GM12878 (cell line): Measurements from ENCODE around the gene PIK3C3. TPM values are rescaled to one million over a fixed set of nuclear protein-coding genes. Genes with fewer than 3 reads are reported as not detected.

Experiments
- ATAC-seq: fragments of 200-7000 bp; cut with Tn5 transposase; 3 replicates; pipeline ENCODE4 v1.9.1; 2020; ENCODE audit warnings: mild to moderate bottlenecking, moderate library complexity
- BruUV-seq: library from RNA; stranded (reverse); fragments of 400-500 nt; replicated peaks from 2 replicates; lab custom pipeline; 2021; lab: Mats Ljungman, UMichigan
- CTCF ChIA-PET: fragments of 300-600 bp; sonication (Branson Sonifier 250); formaldehyde crosslinking; extraction: SDS; loops from one replicate; lab custom pipeline; 2021; ENCODE audit warnings: inconsistent platforms; lab: Yijun Ruan, JAX
- POLR2A ChIA-PET: fragments of 350-600 bp; formaldehyde crosslinking; extraction: SDS; loops from one replicate; lab custom pipeline; 2021; ENCODE audit warnings: inconsistent platforms; lab: Charles Lee
- RAD21 ChIA-PET: fragments of 300-600 bp; sonication (Branson Sonifier 250); formaldehyde crosslinking; loops from one replicate; lab custom pipeline; 2023; ENCODE audit warnings: antibody characterized with exemption; ENCODE audit not compliant: unreplicated experiment; lab: Charles Lee
- SMC1A ChIA-PET: fragments of 300-600 bp; sonication (Branson Sonifier 250); formaldehyde crosslinking; loops from one replicate; lab custom pipeline; 2023; ENCODE audit not compliant: unreplicated experiment, uncharacterized antibody; lab: Charles Lee
- DNase-seq: peaks from one replicate; pipeline ENCODE4 v3.0.0-alpha.2; 2011; ENCODE audit warnings: low read depth, low spot score
- FAIRE-seq: peaks from 3 replicates; lab custom pipeline; 2011; peaks lifted over from hg19 to GRCh38; lab: Jason Lieb, UNC
- H2AFZ ChIP-seq: 2 replicates; pipeline ENCODE4 v1.6.0; 2011; ENCODE audit warnings: low read depth, low read length, control low read depth; ENCODE audit not compliant: control insufficient read depth
- H3K27ac ChIP-seq: 2 replicates; pipeline ENCODE4 v1.5.1; 2011; ENCODE audit warnings: control low read depth; ENCODE audit not compliant: control insufficient read depth, insufficient read depth
- H3K27me3 ChIP-seq, 2 experiments: replicated peaks in 1 of 2; 2 replicates each; pipeline versions ENCODE4 v1.6.0 to v1.6.1; 2011; ENCODE audit warnings: low read length in 1 of 2; ENCODE audit not compliant: control insufficient read depth in 2 of 2, insufficient read depth in 2 of 2
- H3K36me3 ChIP-seq, 2 experiments: 2 replicates each; pipeline ENCODE4 v1.5.1; 2011; ENCODE audit warnings: low read length in 1 of 2; ENCODE audit not compliant: control insufficient read depth in 2 of 2, insufficient read depth in 2 of 2
- H3K4me1 ChIP-seq: 2 replicates; pipeline ENCODE4 v1.6.1; 2011; ENCODE audit warnings: mild to moderate bottlenecking, low read length, moderate library complexity, mixed read lengths; ENCODE audit not compliant: control insufficient read depth, insufficient read depth
- H3K4me2 ChIP-seq: 2 replicates; pipeline ENCODE4 v1.6.0; 2011; ENCODE audit warnings: control low read depth; ENCODE audit not compliant: control insufficient read depth, insufficient read depth
- H3K4me3 ChIP-seq: fragments of 200-600 bp; sonication (generic); 2 replicates; pipeline ENCODE4 v1.5.1; 2016
- H3K79me2 ChIP-seq: 2 replicates; pipeline ENCODE4 v1.6.0; 2011; ENCODE audit warnings: low read length; ENCODE audit not compliant: control insufficient read depth, insufficient read depth
- H3K9ac ChIP-seq: 2 replicates; pipeline ENCODE4 v1.8.0; 2011; ENCODE audit warnings: low read length, control low read depth, mixed read lengths; ENCODE audit not compliant: control insufficient read depth, insufficient read depth
- H3K9me3 ChIP-seq: replicated peaks from 3 replicates; pipeline ENCODE4 v1.5.1; 2011; ENCODE audit warnings: mild to moderate bottlenecking, low read length; ENCODE audit not compliant: control insufficient read depth, insufficient read depth
- H4K20me1 ChIP-seq: 2 replicates; pipeline ENCODE4 v1.6.0; 2011; ENCODE audit not compliant: control insufficient read depth, insufficient read depth
- JUND ChIP-seq: IDR thresholded peaks from 2 replicates; pipeline ENCODE4 v1.6.1; 2012; ENCODE audit warnings: low read depth, mild to moderate bottlenecking, low read length, improper control_type of control experiment, moderate library complexity
- MEF2A ChIP-seq: IDR thresholded peaks from 2 replicates; pipeline ENCODE4 v1.6.1; 2011; ENCODE audit warnings: low read depth, mild to moderate bottlenecking, low read length, moderate library complexity; ENCODE audit not compliant: insufficient read depth
- NKRF ChIP-seq: fragments of 450-650 bp; conservative IDR thresholded peaks from 2 replicates; pipeline ENCODE4 v1.6.1; 2017; ENCODE audit warnings: mild to moderate bottlenecking, moderate library complexity
- SMAD5 ChIP-seq: IDR thresholded peaks from 2 replicates; pipeline ENCODE4 v1.6.1; 2016; ENCODE audit warnings: antibody characterized with exemption, low read depth
- SUZ12 ChIP-seq: fragments of 200-600 bp; sonication (generic); IDR thresholded peaks from one replicate; pipeline ENCODE4 v1.6.1; 2018; ENCODE audit warnings: antibody characterized with exemption, mild to moderate bottlenecking; ENCODE audit not compliant: unreplicated experiment
- WGBS: methylation state at CpG from one replicate; pipeline ENCODE4 v1.1.6; 2016; ENCODE audit warnings: low lambda C conversion rate; ENCODE audit not compliant: insufficient replicate concordance, insufficient coverage; ENCODE audit errors: missing lambda C conversion rate; 5-methylcytosine and 5-hydroxymethylcytosine counted together
- in situ Hi-C: fragments of 300-500 bp; cut with MboI; formaldehyde crosslinking; loops from 9 replicates; pipeline ENCODE4 v1.14.3; 2018; ENCODE audit warnings: mixed read lengths
- intact Hi-C: fragments of 100-400 bp; cut with micrococcal nuclease; formaldehyde crosslinking; loops from one replicate; pipeline ENCODE4 v1.14.2; 2022; ENCODE audit not compliant: unreplicated experiment
- polyA plus RNA-seq, 11 experiments: library from polyadenylated mRNA; depleted of rRNA in 4 of 11; unstranded in 6 of 11; stranded (reverse) in 5 of 11; fragments of >200 nt; fragmentation: Nextera tagmentation in 4 of 11; fragmentation: Illumina TruSeq in 1 of 11; extraction: Ambion mirVana in 4 of 11; extraction: Trizol in 1 of 11; gene quantifications; 1 replicate in 1 of 11; 2 replicates in 10 of 11; pipeline versions ENCODE4 v1.2.1 to v1.2.3, GENCODE V29; 2011 to 2016; ENCODE audit warnings: inconsistent platforms in 2 of 11, missing spikeins in 2 of 11, low read depth in 1 of 11
- total RNA-seq, 4 experiments: library from RNA; depleted of rRNA in 3 of 4; stranded (reverse); fragments of >200 nt in 3 of 4; fragmentation: Illumina TruSeq in 1 of 4; extraction: Trizol in 1 of 4; gene quantifications; 2 replicates each; pipeline versions ENCODE4 v1.2.1 to v1.2.3, GENCODE V29; 2013 to 2021

Gene PIK3C3
- total and polyA plus RNA-seq, 10 of the 15 experiments (the other 5 are each of a cell fraction or from before 2014, with no cell fraction given): 14.4 to 131 (median 32.4) TPM

GRCh38 chr18:41922176-41922575 is 32.9 kb upstream of the PIK3C3 start:
- in situ Hi-C loops (no loop called here), intact Hi-C loops (no loop called here)
- ChIA-PET RAD21 (no interaction called here), POLR2A (no interaction called here), CTCF (interaction anchor here (0.6 to 1.6 kb wide), 7 partner anchors 10 to 106 kb away, joined by 3 to 7 read pairs (median 3); no protein-coding TSS in a partner anchor), SMC1A (interaction anchor here (0.6 to 3.8 kb wide), 4 partner anchors 10 to 1148 kb away, joined by 3 to 14 read pairs (median 6); no protein-coding TSS in a partner anchor)
- 17% methylated on average over 5 of the region's 5 CpGs for WGBS
- Histone ChIP-seq H4K20me1 (no peaks in the 10 kb centered on the region), H3K79me2 (no peaks in the 10 kb centered on the region), H3K27me3 (no peaks in the 10 kb centered on the region), H3K4me3 (no peak overlapping the region), H3K36me3 (no peaks in the 10 kb centered on the region), H3K4me1 (no peaks in the 10 kb centered on the region), H3K9me3 (no peaks in the 10 kb centered on the region), H2AFZ (no peak overlapping the region), H3K4me2 (no peak overlapping the region), H3K9ac (no peak overlapping the region), H3K27ac (no peak overlapping the region)
- no TSS peak for BruUV-seq
- no peak for ATAC-seq
- TF ChIP-seq SMAD5 (no peak), JUND (no peak), NKRF (no peak), SUZ12 (no peak), MEF2A (no peak)
- no peak for DNase-seq
- no peak for FAIRE-seq
